Upper lobe of left lung (tissue), 4 donors: Measurements from ENCODE around the gene FARSB.

Experiments used
- EP300 ChIP-seq, 4 donors: sonication (generic); formaldehyde crosslinking; IDR thresholded peaks; one replicate each; pipeline ENCODE4 v1.5.1; 2017; ENCODE audit warnings: antibody characterized with exemption in 4 of 4, control low read depth in 2 of 4
- POLR2A ChIP-seq, 4 donors: fragments of 450-650 bp; IDR thresholded peaks; one replicate each; pipeline ENCODE4 v1.5.1; 2016 to 2017; ENCODE audit warnings: antibody characterized with exemption in 4 of 4, mild to moderate bottlenecking in 2 of 4
- TF ChIP-seq, protein P1 (sequence below), 6 experiments: fragments of 450-650 bp in 4 of 6; fragments of 200-600 bp in 2 of 6; sonication (generic) in 2 of 6; IDR thresholded peaks; one replicate each; pipeline ENCODE4 v1.5.1; 2016 to 2019; ENCODE audit warnings: antibody characterized with exemption in 6 of 6

DNA sequence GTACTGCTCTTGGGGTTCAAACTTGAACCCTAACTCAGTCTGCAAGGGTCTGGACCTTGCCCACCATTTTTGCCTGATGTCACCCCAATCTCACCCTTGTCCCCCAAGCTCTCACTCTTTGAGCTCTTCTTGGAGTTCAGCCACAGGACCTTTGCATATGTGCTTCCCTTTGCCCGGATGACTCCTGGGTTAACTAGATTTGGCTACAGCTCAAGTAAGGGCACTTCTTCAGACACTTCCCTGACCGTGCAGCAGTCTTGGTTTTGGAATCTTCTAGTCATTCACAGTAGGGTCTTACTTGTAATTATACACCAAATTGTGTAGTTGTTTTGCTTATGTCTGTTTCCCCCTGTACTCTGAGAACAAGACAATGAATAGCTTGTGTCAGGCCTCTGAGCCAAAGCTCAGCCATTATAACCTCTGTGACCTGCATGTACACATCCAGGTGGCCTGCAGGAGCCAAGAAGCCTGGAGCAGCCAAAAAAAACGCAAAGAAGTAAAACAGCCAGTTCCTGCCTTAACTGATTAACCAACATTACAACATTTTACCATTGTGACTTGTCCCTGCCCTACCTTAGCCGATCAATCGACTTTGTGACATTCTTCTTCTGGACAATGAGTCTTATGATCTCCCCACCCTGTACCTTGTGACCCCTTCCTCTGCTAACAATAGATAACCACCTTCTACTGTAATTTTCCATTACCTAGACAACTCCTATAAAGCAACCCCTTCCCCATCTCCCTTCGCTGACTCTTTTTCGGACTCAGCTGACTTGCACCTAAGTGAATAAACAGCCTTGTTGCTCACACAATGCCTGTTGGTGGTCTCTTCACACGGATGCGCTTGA, 14.5 kb upstream of the FARSB start:
- TF ChIP-seq, protein P1, sequence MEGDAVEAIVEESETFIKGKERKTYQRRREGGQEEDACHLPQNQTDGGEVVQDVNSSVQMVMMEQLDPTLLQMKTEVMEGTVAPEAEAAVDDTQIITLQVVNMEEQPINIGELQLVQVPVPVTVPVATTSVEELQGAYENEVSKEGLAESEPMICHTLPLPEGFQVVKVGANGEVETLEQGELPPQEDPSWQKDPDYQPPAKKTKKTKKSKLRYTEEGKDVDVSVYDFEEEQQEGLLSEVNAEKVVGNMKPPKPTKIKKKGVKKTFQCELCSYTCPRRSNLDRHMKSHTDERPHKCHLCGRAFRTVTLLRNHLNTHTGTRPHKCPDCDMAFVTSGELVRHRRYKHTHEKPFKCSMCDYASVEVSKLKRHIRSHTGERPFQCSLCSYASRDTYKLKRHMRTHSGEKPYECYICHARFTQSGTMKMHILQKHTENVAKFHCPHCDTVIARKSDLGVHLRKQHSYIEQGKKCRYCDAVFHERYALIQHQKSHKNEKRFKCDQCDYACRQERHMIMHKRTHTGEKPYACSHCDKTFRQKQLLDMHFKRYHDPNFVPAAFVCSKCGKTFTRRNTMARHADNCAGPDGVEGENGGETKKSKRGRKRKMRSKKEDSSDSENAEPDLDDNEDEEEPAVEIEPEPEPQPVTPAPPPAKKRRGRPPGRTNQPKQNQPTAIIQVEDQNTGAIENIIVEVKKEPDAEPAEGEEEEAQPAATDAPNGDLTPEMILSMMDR (IDR thresholded peaks at IDR 0.05), result no peak
- TF ChIP-seq EP300 (IDR thresholded peaks at IDR 0.05) (no peak), POLR2A (IDR thresholded peaks at IDR 0.05) (no peak)
